Measurements from ENCODE around the gene DAB2. TPM values are rescaled to one million over a fixed set of nuclear protein-coding genes. Genes with fewer than 3 reads are reported as not detected.

DAB2 gene
- polyA plus RNA-seq, 12 donors, result 81.9 to 151 (median 116) TPM; not detected in 1

DNA sequence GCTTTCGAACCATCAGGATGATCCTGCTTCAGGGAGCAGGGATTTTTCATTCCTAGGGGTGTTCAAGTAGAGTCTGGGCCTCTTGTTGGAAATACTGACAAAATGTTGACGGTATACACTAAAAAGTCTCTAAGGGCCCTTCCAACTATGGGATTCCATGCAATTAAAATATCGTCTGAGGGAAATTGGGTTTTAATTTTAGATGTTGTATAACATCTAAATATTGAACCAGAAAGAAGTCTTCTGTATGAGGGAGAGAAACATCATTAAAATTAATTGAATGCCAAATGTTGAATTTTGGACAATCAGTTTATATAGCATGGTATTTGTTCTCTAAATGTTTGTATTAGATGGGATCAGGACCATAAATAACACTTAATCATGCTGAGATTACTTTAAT is 25.7 kb upstream of the DAB2 start:
- DNase-seq, result no peak

DNA sequence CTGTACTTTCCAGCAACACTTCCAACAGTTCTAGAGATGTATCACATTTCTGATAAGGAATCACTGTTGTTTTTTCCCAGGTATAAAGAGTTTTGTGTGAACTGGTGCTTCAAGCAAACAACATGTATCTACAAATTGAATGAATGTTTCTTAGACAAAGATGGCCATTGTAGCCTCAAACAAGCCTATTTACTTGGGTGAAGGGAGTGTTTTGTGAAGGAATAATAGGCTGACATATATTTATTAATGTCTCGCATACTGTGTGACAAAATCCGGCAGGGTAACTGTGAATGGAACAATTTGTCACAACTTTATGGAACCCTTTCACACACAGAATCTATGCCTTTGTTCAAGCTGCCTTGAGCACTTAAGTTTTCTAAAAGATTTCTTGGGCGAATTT is 24.8 kb upstream of the DAB2 start:
- no peak for DNase-seq

GRCh38 chr5:39448506-39449128 is 23.8 kb upstream of the DAB2 start:
- no peak for DNase-seq

GRCh38 chr5:39447968-39448367 is 23.2 kb upstream of the DAB2 start:
- DNase-seq, result no peak

DNA sequence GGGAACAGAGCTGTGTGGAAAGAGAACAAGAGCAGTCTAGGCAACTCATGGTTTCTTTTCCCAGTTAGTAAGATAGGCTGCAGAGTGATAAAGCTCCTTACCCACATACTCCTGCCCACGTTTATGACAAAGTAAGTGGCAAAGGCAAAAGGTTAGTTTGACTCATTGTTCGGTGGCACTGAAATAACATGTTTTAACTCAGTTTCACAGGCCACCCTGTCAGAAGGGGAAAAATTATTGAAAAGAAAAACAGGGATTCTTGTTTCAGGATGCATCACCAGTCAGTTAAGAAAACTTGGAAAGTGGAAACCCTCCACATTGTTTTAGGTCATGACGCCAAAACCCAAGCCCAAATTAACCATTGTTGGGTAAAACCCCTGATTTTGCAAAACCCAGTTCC is 22.3 kb upstream of the DAB2 start:
- DNase-seq, result no peak

DNA sequence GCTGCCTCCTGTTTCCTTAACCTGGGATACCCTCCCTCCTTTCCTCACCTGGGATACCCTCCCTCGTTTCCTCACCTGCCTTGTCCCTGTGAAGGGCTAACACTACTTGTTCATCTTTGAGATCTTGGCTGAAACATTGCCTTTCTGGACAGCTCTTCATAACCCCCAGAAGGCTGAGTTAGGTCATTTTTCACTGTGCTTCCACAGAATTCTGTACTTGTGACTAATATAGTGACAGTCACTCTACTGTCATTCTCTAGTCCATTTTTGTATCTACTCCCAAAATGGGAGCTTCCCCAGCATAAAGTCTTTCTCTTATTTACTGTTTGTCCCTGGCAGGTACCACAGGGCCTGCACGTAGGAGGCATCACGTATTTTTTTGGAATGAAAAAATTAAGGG is 21.5 kb upstream of the DAB2 start:
- DNase-seq, result no peak

- no peak for DNase-seq
Measured at GRCh38 chr5:39443911-39444310, 19.1 kb upstream of the DAB2 start.

GRCh38 chr5:39442991-39443390 is 18.2 kb upstream of the DAB2 start:
- no peak for DNase-seq

DNA sequence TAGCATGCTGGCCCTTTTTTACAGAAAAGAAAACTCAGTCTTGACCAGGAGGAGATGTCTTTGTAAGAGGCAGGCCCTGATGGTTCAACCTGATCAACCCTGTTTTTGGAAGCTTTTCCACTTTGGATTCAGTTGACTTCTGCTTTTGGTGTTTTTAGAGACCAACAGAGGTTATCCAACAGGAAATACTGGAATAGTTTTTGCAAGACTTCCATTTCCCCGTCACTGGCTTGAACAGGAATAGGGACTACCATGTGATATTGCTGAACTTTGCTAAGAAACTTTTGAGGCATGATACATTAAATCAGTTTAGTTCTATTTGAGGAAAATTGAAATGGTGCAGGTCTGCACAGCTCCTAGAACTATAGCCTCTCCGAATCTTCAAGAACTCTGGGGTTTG is 17.1 kb upstream of the DAB2 start:
- no peak for DNase-seq

DNA sequence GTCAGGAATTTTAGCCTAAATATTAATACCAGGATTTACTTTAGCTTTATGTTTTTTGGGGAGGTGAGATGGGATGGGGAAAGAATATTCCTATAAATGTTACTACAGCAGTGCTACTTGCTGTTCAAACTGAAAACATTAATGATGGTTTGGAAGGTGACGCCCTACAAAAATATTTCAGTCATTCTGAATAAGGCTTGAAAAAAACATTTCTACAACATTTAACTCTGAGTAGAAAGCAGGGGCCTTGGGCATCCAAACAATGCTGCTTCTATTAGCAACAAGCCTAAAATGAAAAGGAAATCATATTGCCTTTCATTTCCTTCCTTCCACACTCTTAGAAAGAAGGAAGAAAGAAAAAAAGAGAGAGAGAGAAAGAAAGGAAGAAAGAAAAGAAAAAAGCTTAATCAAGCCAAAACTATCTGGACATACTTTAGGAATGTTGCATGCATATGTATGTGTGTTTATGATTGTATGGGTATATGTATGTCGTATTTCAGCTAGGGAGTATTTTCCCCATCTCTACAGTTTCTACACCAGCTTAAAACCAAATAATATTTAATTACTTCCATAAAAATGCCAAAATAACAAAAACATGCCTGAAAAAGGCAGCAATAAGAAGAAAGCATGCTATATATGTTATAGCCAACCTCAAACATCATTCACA is 16.3 kb upstream of the DAB2 start:
- DNase-seq, result no peak

DNA sequence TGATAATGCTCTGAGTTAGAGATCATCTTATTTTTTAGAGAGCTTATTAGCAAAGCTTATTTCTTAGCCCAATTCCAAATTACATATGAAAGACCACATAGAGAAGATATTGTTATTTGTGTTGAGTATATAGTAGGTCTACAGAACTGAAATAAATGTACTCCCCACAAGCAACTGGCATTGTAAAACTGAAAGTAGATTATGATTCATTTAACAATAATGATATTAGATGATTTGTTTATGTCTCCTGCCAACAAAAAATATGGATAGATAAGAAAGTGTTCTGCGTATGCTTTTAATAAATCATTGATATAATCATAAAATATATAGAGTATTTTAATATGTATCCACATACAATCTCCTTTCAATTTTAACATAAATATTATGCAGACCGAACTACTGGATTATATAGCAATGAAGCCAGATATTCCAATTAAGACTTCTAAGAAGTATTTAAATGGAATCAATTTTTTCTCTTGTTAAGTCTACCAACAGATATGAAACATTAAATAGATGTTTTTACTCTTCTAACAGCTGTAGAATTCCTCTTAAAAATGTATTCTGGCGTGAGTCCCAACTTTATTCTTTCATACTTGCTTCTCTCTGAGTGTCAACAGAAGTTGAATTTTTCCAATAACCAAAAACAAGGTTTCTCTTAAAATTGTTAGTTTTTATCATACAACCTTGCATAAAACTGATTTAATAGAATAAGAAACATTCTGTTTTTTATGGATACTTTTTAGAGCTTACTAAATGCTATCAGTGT is 15.6 kb upstream of the DAB2 start:
- DNase-seq, result no peak

GRCh38 chr5:39439582-39440162 is 14.9 kb upstream of the DAB2 start:
- DNase-seq, result no peak

- no peak for DNase-seq
Measured at GRCh38 chr5:39437467-39437866, 12.7 kb upstream of the DAB2 start.

DNA sequence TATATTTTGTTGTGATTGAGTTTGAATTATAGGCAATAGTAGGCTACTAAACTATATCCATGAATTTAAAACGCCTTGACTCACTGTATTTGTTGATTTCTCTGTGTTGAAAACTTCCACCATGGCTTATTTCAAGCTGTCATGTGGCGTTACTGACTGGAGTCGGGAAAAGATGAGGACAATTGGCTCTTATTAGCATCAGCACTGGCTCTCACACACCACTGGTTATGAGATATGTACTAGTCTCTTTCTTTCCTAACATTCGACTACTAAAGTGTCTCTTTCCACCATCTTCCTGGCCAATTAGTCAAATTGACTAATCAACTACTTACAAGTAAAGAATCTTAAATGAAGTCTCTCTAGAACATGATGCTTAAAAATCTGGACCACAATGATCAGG is 9.1 kb upstream of the DAB2 start:
- DNase-seq, result no peak

GRCh38 chr5:39432696-39433530 is 8.1 kb upstream of the DAB2 start:
- no peak for DNase-seq

GRCh38 chr5:39430461-39430860 is 5.7 kb upstream of the DAB2 start:
- DNase-seq, result no peak

GRCh38 chr5:39428640-39429039 is 3.9 kb upstream of the DAB2 start:
- no peak for DNase-seq

DNA sequence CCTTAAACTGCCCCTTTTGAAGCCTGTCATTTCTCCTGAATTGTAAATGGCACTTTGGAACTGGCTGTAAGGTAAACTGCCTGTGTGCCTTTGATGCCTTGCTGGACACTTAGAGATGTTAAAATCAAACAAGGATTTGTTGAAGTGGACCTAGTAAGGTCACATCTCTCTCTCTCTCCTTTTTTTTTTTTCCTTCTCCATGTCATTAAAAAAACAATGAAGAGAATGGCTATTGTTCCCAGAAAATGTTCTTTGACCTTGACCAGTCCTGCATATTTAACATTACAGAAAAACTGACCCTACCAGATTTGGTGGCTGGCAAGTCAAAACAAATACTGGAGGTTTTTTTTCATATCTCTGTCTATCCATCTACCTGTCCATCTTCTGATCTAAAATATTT is 2.9 kb upstream of the DAB2 start:
- no peak for DNase-seq

DNA sequence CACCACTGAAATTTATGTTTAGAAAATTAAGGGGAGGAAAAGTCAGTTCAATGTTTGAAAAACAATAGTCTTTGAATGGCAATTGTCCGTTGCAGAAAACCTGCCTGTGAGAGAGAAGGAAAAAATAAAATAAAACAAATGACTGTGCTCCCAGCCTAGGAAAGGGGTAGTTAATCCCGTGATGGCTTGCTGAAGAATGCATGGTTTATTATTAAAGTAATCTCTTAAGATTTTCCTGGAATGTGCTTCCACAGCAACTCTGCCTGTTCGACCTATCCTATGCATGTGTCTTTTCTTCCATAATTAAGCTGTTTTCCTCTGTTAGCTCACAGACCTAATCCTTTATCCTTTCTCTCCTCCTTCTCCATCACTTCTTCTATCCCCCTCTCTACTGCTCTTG is 2.4 kb upstream of the DAB2 start:
- DNase-seq, result no peak

- DNase-seq, result no peak
Measured at GRCh38 chr5:39426746-39427105, 1.9 kb upstream of the DAB2 start.

DNA sequence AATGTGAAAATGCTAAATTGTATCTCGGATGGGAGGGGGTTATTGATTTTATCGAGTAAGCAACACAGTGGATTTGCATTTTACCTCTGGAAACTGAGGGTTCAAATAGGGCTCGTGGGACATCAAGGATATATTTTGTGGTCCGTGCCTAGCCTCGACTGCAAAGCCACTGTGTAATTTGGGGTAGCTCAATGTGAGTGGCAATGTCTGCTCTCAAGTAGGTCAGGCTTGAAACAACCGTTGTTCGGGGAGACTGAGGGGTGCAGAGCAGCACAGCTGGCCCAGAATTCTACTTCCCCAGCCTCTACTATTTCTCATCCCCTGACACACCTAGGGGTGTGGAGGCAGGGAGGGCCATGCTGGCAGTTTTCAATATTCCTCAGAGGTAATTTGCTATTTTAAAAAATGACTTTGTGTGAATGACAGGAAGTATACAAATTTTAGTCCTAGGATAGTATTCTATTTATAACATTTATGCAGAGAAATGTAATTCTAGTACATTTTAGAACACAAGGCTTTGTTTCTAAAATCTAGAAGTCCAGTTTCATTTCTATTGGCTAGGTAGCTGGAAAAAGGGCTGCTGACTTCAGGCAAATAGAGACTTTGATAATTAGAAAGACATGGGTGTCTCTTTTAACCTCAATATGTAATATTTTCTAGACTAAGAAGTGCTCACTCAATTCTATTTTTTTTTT is 1.4 kb upstream of the DAB2 start:
- DNase-seq, result no peak

Data from muscle of arm (tissue), 12 donors.